Measurements from ENCODE around the gene SLX4IP.

Gene SLX4IP

GRCh38 chr20:10429443-10429981, 5.6 kb upstream of the SLX4IP start:
- no peak for DNase-seq (ENCODE audit: low read depth)

- peak; percentile 74 for DNase-seq (ENCODE audit: low read depth)
These were observed 5.1 kb upstream of the SLX4IP start for GRCh38 chr20:10430000-10430466.

- no peak for DNase-seq (ENCODE audit: low read depth)
These were observed 4.4 kb upstream of the SLX4IP start for GRCh38 chr20:10430704-10431103.

GRCh38 chr20:10432079-10432478, 3.0 kb upstream of the SLX4IP start:
- DNase-seq (ENCODE audit: low read depth): no peak

GRCh38 chr20:10433014-10433622, 2.0 kb upstream of the SLX4IP start:
- peak; percentile 28 for DNase-seq (ENCODE audit: low read depth)

GRCh38 chr20:10433623-10434466, 1.3 kb upstream of the SLX4IP start, which contains the start of gene MKKS:
Gene MKKS (minus strand): TSS chr20:10434222. CDS start chr20:10413514, 20,708 bp downstream.
- peak; percentile 91 for DNase-seq (ENCODE audit: low read depth)

- peak; percentile 99 for DNase-seq (ENCODE audit: low read depth)
These were observed 656 bp upstream of the SLX4IP start for GRCh38 chr20:10434467-10434831.

GRCh38 chr20:10436053-10436699, 1.1 kb downstream of the SLX4IP start:
- DNase-seq (ENCODE audit: low read depth): no peak

- DNase-seq (ENCODE audit: low read depth): no peak
These were observed 3.1 kb downstream of the SLX4IP start for GRCh38 chr20:10438217-10438616.

- no peak for DNase-seq (ENCODE audit: low read depth)
These were observed 8.8 kb downstream of the SLX4IP start for GRCh38 chr20:10443936-10444335.

- no peak for DNase-seq (ENCODE audit: low read depth)
These were observed 10.7 kb downstream of the SLX4IP start for GRCh38 chr20:10445758-10446157.

- peak; percentile 80 for DNase-seq (ENCODE audit: low read depth)
These were observed 11.9 kb downstream of the SLX4IP start for GRCh38 chr20:10447028-10447427.

- DNase-seq (ENCODE audit: low read depth): peak; percentile 23
These were observed 13.4 kb downstream of the SLX4IP start for GRCh38 chr20:10448270-10449156.

- DNase-seq (ENCODE audit: low read depth): no peak
These were observed 14.2 kb downstream of the SLX4IP start for GRCh38 chr20:10449270-10449669.

- no peak for DNase-seq (ENCODE audit: low read depth)
These were observed 18.1 kb downstream of the SLX4IP start for GRCh38 chr20:10453241-10453640.

GRCh38 chr20:10454151-10454750, 19.1 kb downstream of the SLX4IP start:
- DNase-seq (ENCODE audit: low read depth): no peak

GRCh38 chr20:10461495-10461894, 26.4 kb downstream of the SLX4IP start:
- DNase-seq (ENCODE audit: low read depth): no peak

GRCh38 chr20:10462516-10462915, 27.4 kb downstream of the SLX4IP start:
- peak; percentile 28 for DNase-seq (ENCODE audit: low read depth)

GRCh38 chr20:10463622-10464021, 28.5 kb downstream of the SLX4IP start:
- peak; percentile 29 for DNase-seq (ENCODE audit: low read depth)

- DNase-seq (ENCODE audit: low read depth): no peak
These were observed 30.0 kb downstream of the SLX4IP start for GRCh38 chr20:10465135-10465534.

GRCh38 chr20:10466325-10466724, 31.2 kb downstream of the SLX4IP start:
- no peak for DNase-seq (ENCODE audit: low read depth)

All from ELR (cell line).